Loucy (cell line): ENCODE results near the gene ZSCAN5B.

Experiments
- CTCF ChIP-seq: fragments of 200-600 bp; sonication (generic); conservative IDR thresholded peaks from 2 replicates; pipeline ENCODE4 v1.5.1; 2014; ENCODE audit warnings: mild to moderate bottlenecking, antibody characterized with exemption, low read length
- EZH2phosphoT487 ChIP-seq: fragments of 200-600 bp; IDR thresholded peaks from 2 replicates; pipeline ENCODE4 v1.6.1; 2018; ENCODE audit warnings: antibody characterized with exemption, mild to moderate bottlenecking, moderate library complexity, borderline replicate concordance

GRCh38 chr19:56159622-56160271 is 37.8 kb downstream of the ZSCAN5B start:
- no peak for TF ChIP-seq CTCF
- no peak for TF ChIP-seq EZH2phosphoT487
